ENCODE results near the gene RLIM. TPM values are rescaled to one million over a fixed set of nuclear protein-coding genes. Genes with fewer than 3 reads are reported as not detected.

The RLIM gene
- total and polyA plus RNA-seq, 2 of the 13 experiments (the other 11 are each of a cell fraction or from before 2014, with no cell fraction given): 7.7 to 24.5 TPM

DNA sequence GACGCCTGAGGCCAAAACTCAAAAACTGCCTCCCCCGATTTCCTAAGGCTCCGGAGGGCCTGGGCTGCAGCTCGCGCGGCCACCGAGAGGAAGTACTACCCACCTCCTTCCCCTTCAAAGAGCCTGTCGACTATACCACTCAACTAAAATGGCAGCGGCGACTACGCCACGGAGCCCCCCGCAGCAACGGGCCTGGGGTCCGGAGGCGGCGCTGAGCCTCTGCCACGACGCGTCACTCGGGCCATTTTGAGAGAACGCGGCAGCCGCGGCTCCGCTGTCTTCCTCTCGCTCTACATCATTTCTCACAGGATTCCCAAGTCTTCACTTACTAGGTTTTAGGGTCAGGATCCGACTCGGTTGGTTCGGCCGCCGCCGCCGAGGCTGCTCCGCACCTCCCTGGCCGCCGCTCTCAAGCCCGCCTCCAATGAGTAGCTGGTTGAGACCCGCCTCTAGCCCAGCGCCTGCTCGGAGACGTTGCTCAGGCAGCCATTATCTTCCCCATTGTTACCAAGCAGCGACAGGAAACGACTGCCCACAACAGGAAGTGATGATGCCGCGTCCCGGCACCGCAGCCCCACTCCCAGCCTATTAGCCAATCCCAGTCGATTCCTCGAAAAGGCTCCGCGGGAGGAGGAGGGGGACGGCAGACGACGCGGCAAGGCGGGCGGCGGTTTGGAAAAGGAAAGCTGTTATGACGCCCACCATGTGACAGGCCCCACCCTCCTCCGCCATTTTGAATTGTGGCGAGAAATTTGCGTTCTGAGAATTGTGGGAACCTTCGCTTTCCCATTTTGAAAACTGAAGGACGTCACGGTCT lies at the start of gene RLIM (continued):
- TF ChIP-seq, protein P1, sequence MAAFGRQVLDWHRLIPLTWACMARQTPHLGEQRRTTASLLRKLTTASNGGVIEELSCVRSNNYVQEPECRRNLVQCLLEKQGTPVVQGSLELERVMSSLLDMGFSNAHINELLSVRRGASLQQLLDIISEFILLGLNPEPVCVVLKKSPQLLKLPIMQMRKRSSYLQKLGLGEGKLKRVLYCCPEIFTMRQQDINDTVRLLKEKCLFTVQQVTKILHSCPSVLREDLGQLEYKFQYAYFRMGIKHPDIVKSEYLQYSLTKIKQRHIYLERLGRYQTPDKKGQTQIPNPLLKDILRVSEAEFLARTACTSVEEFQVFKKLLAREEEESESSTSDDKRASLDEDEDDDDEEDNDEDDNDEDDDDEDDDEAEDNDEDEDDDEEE (CRISPR knock-in tag; IDR thresholded peaks at IDR 0.05): no peak
- TF ChIP-seq SIN3A (IDR thresholded peaks at IDR 0.05; ENCODE audit: borderline replicate concordance, low read depth, low read length): peak; percentile 23; the same call in 1 of the 2 replicates
- peak; percentile 30; the same call in 1 of the 2 replicates for TF ChIP-seq YEATS2 (CRISPR knock-in tag; IDR thresholded peaks at IDR 0.05; ENCODE audit: borderline replicate concordance)
- TF ChIP-seq ZSCAN9 (CRISPR knock-in tag; IDR thresholded peaks at IDR 0.05; ENCODE audit: borderline replicate concordance): no peak
- TF ChIP-seq CEBPB (IDR thresholded peaks at IDR 0.05; ENCODE audit: borderline replicate concordance, low read depth, low read length): peak; percentile 49; the same call in 1 of the 2 replicates
- peak; percentile 90 for TF ChIP-seq HOXA3 (CRISPR knock-in tag; IDR thresholded peaks at IDR 0.05)
- no peak for TF ChIP-seq ZSCAN5A (CRISPR knock-in tag; IDR thresholded peaks at IDR 0.05; ENCODE audit: borderline replicate concordance)
- no peak for TF ChIP-seq ZNF296 (CRISPR knock-in tag; conservative IDR thresholded peaks at IDR 0.05)
- TF ChIP-seq, protein P2, sequence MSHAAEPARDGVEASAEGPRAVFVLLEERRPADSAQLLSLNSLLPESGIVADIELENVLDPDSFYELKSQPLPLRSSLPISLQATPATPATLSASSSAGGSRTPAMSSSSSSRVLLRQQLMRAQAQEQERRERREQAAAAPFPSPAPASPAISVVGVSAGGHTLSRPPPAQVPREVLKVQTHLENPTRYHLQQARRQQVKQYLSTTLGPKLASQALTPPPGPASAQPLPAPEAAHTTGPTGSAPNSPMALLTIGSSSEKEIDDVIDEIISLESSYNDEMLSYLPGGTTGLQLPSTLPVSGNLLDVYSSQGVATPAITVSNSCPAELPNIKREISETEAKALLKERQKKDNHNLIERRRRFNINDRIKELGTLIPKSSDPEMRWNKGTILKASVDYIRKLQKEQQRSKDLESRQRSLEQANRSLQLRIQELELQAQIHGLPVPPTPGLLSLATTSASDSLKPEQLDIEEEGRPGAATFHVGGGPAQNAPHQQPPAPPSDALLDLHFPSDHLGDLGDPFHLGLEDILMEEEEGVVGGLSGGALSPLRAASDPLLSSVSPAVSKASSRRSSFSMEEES (CRISPR knock-in tag; IDR thresholded peaks at IDR 0.05): peak; percentile 80; the same call in 1 of the 2 replicates
- TF ChIP-seq ZGPAT (CRISPR knock-in tag; IDR thresholded peaks at IDR 0.05): peak; percentile 49; the same call in 1 of the 2 replicates
- TF ChIP-seq ZNF337 (CRISPR knock-in tag; IDR thresholded peaks at IDR 0.05; ENCODE audit: borderline replicate concordance, low read depth): no peak
- peak; percentile 58 for TF ChIP-seq RBM39 (IDR thresholded peaks at IDR 0.05; ENCODE audit: low read depth, low read length, poor library complexity, severe bottlenecking)
- peak; percentile 85 for TF ChIP-seq TFDP2 (CRISPR knock-in tag; IDR thresholded peaks at IDR 0.05)
- TF ChIP-seq NFYC (CRISPR knock-in tag; IDR thresholded peaks at IDR 0.05): peak; percentile 77
- TF ChIP-seq RAD21 (CRISPR knock-in tag; IDR thresholded peaks at IDR 0.05): no peak
- TF ChIP-seq BRF2 (CRISPR knock-in tag; IDR thresholded peaks at IDR 0.05): 0 out of 2 replicates have a peak, but pooled peaks have one; percentile 29
- peak; percentile 59; the same call in 1 of the 2 replicates for TF ChIP-seq RFXAP (CRISPR knock-in tag; IDR thresholded peaks at IDR 0.05; ENCODE audit: borderline replicate concordance)

All from HepG2 (cell line).